ENCODE measurements around the gene JUNB. TPM values are rescaled to one million over a fixed set of nuclear protein-coding genes. Genes with fewer than 3 reads are reported as not detected.

JUNB gene
- total and polyA plus RNA-seq, 4 donors = 111 to 689 (median 163) TPM

DNA sequence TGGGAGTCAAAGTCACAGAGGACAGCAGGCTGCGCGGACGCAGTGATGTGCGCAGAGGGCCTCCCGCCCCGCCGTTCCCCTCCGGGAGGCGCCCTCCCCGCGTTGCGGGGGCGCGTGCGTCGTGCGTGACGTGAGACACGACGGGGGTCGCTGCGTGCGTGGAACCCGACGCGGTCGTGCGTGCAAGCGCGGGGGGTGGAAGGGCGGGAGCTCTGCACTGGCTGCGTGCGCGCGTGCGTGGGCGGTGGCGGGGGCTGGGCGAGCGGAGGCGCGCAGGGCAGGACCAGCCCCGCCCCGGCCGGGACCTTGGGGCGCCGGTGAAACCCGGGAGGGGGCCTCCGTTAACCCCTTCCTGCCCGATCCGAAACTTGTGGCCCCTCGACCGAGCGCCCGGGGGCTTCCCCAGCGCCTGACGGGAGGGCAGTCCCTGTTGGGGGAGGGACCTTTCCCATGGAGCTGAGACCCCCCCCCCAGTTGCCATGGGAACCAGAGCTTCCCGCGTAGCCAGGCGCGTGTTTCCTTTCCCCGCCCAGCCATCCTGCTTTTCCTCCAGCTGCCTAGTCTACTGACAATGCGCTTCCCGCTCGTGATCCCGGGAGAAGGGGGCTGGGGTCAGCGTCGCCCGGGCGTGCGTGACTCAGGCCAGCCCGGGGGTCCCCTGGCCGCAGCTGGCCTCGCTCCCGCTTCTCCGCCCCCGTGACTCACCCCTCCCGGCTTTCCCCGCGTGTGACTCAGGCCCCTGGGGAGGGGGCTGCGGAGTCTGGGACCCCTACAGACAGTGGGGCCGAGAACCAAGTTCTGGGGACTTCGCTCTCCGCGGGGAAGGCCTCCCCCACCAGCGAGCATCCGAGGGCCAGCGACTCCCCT is 8.6 kb upstream of the JUNB start:
- peak overlapping the region; percentile 86 to 87 for H3K27ac ChIP-seq (ENCODE audit: low read depth in 1 of 2, low read length in 1 of 2)
- H3K36me3 ChIP-seq (ENCODE audit: control insufficient read depth in 4 of 4, insufficient read depth in 4 of 4, low read length in 4 of 4) = no peaks in the 10 kb centered on the region
- DNase-seq = peak; percentile 90 to 93 (median 92)
- TF ChIP-seq, protein P1, sequence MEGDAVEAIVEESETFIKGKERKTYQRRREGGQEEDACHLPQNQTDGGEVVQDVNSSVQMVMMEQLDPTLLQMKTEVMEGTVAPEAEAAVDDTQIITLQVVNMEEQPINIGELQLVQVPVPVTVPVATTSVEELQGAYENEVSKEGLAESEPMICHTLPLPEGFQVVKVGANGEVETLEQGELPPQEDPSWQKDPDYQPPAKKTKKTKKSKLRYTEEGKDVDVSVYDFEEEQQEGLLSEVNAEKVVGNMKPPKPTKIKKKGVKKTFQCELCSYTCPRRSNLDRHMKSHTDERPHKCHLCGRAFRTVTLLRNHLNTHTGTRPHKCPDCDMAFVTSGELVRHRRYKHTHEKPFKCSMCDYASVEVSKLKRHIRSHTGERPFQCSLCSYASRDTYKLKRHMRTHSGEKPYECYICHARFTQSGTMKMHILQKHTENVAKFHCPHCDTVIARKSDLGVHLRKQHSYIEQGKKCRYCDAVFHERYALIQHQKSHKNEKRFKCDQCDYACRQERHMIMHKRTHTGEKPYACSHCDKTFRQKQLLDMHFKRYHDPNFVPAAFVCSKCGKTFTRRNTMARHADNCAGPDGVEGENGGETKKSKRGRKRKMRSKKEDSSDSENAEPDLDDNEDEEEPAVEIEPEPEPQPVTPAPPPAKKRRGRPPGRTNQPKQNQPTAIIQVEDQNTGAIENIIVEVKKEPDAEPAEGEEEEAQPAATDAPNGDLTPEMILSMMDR (IDR thresholded peaks at IDR 0.05; ENCODE audit: control extremely low read depth, extremely low read depth) = no peak
- ATAC-seq (ENCODE audit: insufficient read depth, low FRiP score) = peak; percentile 58
- H3K9me3 ChIP-seq (ENCODE audit: control insufficient read depth in 4 of 4, insufficient read depth in 3 of 4, low read length in 3 of 4) = no peaks in the 10 kb centered on the region
- WGBS, 2 donors = 0 to 1% methylated on average over 64 to 88 of the region's 88 CpGs
- peak overlapping the region; percentile 39 to 94 for H3K9ac ChIP-seq (ENCODE audit: insufficient read depth in 1 of 2, low read length in 2 of 2)
- H3K4me1 ChIP-seq (ENCODE audit: control insufficient read depth in 5 of 5, insufficient read depth in 5 of 5, low read length in 5 of 5) = peaks cover 0 to 79% (median 42%) of the 10 kb centered on the region in 5 donors
- peak overlapping the region; percentile 40 for H3K4me3 ChIP-seq
- H3K27me3 ChIP-seq (ENCODE audit: control insufficient read depth in 3 of 3, insufficient read depth in 3 of 3, low read length in 2 of 3) = no peaks in the 10 kb centered on the region

DNA sequence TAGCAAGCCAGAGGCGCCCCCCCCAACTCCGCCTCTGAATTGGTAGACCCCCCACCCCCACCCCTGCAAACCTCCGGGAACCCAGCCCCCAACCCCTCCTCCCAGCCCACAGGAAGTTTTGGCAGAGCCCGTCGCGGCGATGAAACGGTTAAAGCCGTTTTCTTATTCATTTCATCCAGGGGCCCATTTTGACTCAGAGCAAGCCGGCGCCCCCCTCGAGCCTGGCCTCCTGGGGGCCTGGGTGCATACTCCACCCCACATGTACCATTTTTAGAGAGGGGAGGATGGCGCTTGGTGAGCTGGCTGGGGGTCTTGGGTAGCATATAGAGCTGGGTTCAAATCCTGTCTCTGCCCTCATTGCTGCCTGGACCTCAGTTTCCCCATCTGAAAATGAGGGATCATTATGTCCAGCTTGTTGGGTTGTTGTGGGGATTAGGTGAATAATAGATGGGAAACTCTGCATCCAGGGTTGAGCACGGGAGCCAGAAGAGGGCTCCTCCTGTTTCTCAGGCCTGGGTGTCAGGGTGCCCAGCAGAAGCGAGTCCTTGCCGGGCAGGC is 7.9 kb upstream of the JUNB start:
- peaks cover 0 to 79% (median 44%) of the 10 kb centered on the region in 5 donors for H3K4me1 ChIP-seq (ENCODE audit: control insufficient read depth in 5 of 5, insufficient read depth in 5 of 5, low read length in 5 of 5)
- peak; percentile 33 to 63 (median 39) for DNase-seq
- 6 to 12% methylated on average over 16 of the region's 16 CpGs for WGBS, 2 donors

DNA sequence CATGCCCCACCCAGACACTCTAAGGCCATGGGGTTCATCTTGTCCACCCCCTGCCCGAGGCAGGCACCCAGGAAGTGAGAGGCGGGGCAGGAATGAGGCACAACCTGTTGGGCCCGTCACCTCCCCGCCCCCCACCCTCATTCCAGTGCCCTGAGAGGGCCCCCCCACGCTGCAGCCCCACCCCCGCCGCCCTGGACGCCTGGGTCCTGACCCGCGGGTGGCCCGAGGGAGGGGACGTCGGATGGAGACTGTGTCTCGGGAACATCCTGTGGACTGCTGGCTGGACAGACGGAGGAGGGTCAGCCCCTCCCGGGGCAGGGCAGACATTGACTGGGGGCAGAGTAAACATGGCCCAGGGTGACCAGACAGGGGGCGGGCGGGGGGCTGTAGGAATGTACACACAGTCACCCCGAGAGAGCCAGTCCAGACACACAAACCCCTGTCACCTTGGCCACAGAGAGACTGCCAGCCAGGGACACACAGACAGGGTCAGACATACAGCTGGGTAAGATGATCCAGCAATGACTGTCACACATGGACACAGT is 7.4 kb upstream of the JUNB start:
- Histone ChIP-seq H3K27me3 (ENCODE audit: control insufficient read depth in 3 of 3, insufficient read depth in 3 of 3, low read length in 2 of 3) (no peaks in the 10 kb centered on the region), H3K9me3 (ENCODE audit: control insufficient read depth in 4 of 4, insufficient read depth in 3 of 4, low read length in 3 of 4) (no peaks in the 10 kb centered on the region), H3K27ac (ENCODE audit: low read depth in 1 of 2, low read length in 1 of 2) (peak overlapping the region; percentile 86 to 87), H3K36me3 (ENCODE audit: control insufficient read depth in 4 of 4, insufficient read depth in 4 of 4, low read length in 4 of 4) (no peaks in the 10 kb centered on the region), H3K9ac (ENCODE audit: insufficient read depth in 1 of 2, low read length in 2 of 2) (peak overlapping the region in 1 of 2 donors; percentile 61), H3K4me3 (no peak overlapping the region), H3K4me1 (ENCODE audit: control insufficient read depth in 5 of 5, insufficient read depth in 5 of 5, low read length in 5 of 5) (peaks cover 0 to 79% (median 43%) of the 10 kb centered on the region in 5 donors)
- ATAC-seq (ENCODE audit: insufficient read depth, low FRiP score) (no peak), DNase-seq (peak; percentile 23 to 55 (median 53))
- TF ChIP-seq, protein P1 (IDR thresholded peaks at IDR 0.05; ENCODE audit: control extremely low read depth, extremely low read depth) = no peak
- WGBS, 2 donors = 17 to 49% methylated on average over 19 of the region's 19 CpGs

More for the DNA sequence above, 7.9 kb upstream of the JUNB start:
- ATAC-seq (ENCODE audit: insufficient read depth, low FRiP score) = no peak
- H3K36me3 ChIP-seq (ENCODE audit: control insufficient read depth in 4 of 4, insufficient read depth in 4 of 4, low read length in 4 of 4) = no peaks in the 10 kb centered on the region
- peak overlapping the region; percentile 86 to 87 for H3K27ac ChIP-seq (ENCODE audit: low read depth in 1 of 2, low read length in 1 of 2)
- no peaks in the 10 kb centered on the region for H3K27me3 ChIP-seq (ENCODE audit: control insufficient read depth in 3 of 3, insufficient read depth in 3 of 3, low read length in 2 of 3)
- no peak overlapping the region for H3K4me3 ChIP-seq
- no peaks in the 10 kb centered on the region for H3K9me3 ChIP-seq (ENCODE audit: control insufficient read depth in 4 of 4, insufficient read depth in 3 of 4, low read length in 3 of 4)
- TF ChIP-seq, protein P1 (IDR thresholded peaks at IDR 0.05; ENCODE audit: control extremely low read depth, extremely low read depth) = no peak
- no peak overlapping the region for H3K9ac ChIP-seq (ENCODE audit: insufficient read depth in 1 of 2, low read length in 2 of 2)
